Panc1 (cell line): ENCODE measurements around the gene TBC1D13.
"Not testable (repeated sequence)": the region's sequence is repeated elsewhere in the genome, so short reads cannot be mapped to it uniquely, and the experiment has no call there.

Source experiments
- CTCF ChIP-seq: fragments of 450-650 bp; IDR thresholded peaks from 2 replicates; pipeline ENCODE4 v1.5.1; 2017; ENCODE audit warnings: mild to moderate bottlenecking
- POLR2AphosphoS5 ChIP-seq: IDR thresholded peaks from 2 replicates; pipeline ENCODE4 v1.6.1; 2012; ENCODE audit warnings: mild to moderate bottlenecking, low read depth, low read length, moderate library complexity
- REST ChIP-seq, 2 experiments: IDR thresholded peaks; 2 replicates each; pipeline ENCODE4 v1.6.1; 2011 to 2012; ENCODE audit warnings: low read depth in 2 of 2, control low read depth in 1 of 2, low read length in 1 of 2, mild to moderate bottlenecking in 1 of 2, moderate library complexity in 1 of 2; ENCODE audit not compliant: insufficient read depth in 1 of 2
- SIN3A ChIP-seq: IDR thresholded peaks from 2 replicates; pipeline ENCODE4 v1.6.1; 2012; ENCODE audit warnings: low read depth, mild to moderate bottlenecking, low read length, moderate library complexity, borderline replicate concordance; ENCODE audit not compliant: insufficient read depth
- TCF7L2 ChIP-seq: IDR thresholded peaks from 2 replicates; pipeline ENCODE4 v1.6.1; 2011; ENCODE audit warnings: mild to moderate bottlenecking, low read depth, low read length, inconsistent platforms

GRCh38 chr9:128851779-128852600 is 64.9 kb downstream of the TBC1D13 start:
- TF ChIP-seq CTCF: peak; percentile 66
- not testable (repeated sequence) for TF ChIP-seq REST (IDR thresholded peaks at IDR 0.05; ENCODE audit: insufficient read depth in 1 of 2, low read depth in 2 of 2, low read length in 1 of 2); POLR2AphosphoS5; TCF7L2; SIN3A
